DMS114 treated with DMSO at 0.1 percent for 48 hours (cell line): ENCODE data around the gene NWD2.
"Not testable (repeated sequence)": the region's sequence is repeated elsewhere in the genome, so short reads cannot be mapped to it uniquely, and the experiment has no call there.

ENCODE experiments used
- DNase-seq: peaks from one replicate; lab custom pipeline; 2025; ENCODE audit not compliant: unreplicated experiment; lab: John Stamatoyannopoulos, UW

NWD2 gene, protein sequence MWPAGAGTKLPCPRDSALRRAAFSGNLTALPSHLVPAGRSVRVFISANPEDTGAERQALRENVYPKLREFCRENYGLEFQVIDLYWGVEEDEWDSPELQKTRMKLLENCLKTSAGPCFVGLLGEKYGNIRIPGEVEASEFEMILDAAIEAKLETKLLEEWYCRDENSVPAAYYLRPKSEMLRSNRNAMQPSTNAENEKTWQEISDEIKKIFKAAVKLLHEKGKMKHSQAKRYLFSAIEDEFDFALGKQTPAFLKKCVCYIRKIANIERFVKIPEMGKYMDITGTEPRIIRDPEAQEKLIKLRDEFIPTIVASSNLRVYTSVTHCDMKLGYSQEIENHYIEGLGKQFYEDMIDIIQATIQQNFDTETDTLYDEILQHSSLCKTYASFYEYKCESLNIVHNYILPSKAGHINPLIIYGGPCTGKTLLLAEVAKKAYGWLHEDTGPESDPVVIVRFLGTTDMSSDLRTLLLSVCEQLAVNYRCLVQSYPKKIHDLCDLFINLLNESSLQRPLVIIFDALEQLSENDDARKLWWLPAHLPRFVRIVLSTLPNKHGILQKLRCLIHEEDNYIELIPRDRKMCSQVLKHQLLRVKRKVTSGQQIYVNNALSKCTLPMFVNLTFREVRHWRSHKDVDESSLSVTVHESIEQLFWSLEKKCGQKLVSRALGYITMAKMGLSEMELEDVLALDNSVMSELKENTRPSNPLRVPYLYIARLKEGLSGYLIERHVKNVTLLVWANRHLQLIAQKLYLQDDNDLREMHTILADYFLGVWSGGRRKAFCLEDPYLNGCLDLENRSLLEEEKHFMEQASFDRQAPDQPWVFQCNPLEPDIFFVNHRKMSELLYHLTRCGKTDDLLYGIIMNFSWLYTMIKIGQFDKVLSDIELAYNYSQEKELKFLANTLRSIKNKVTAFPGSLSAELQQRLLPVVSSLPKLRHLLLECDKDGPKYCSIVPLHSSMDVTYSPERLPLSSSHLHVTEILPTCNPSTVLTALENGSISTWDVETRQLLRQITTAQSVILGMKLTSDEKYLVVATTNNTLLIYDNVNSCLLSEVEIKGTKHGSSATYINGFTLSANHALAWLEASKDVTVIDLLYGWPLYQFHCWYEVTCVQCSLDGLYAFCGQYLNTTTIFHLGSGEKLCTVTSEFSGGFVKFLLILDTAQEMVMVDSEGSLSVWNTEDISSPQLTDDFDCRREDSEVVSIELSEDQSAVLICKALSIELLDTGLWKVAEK (N-terminal part only)

DNA sequence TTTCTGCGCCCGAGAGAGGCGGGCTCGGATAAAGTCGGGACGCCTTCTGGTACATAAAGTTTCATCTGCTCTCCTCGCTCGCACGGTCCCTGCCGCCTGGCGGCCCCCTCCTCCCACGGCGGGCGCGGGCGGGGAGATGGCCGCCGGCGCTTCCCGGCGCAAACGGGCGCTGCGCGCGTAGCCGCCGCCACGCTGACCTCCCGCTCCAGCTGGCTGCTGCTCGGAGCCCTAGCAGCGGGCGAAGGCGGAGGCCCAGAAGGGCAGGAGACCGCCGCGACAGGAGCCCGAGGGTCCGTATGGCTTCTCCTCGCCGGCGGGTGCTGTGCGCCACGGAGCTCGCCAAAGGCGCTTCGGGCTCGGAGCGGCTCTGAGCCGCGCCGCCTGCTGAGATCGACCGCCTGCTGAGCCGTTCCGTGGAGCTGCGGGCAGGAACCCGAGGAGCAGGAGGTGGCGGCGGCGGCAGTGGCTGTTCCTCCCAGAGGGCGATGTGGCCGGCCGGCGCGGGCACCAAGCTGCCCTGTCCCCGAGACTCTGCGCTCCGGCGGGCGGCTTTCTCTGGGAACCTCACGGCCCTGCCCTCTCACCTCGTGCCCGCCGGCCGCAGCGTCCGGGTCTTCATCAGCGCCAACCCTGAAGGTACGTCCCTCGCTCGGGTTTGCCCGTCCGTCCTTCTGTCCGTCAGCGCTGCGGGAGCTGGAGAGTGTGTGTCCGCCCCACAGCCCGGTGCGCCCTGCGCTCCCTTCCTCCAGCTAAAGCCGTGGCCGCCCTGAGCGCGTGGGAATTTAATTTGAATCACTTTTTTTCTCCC, at the start of gene NWD2:
NWD2 (plus strand) TSS at position 161 of the 808 bp plus-strand sequence; CDS start at position 486, 325 bp downstream.
- DNase-seq = no peak

DNA sequence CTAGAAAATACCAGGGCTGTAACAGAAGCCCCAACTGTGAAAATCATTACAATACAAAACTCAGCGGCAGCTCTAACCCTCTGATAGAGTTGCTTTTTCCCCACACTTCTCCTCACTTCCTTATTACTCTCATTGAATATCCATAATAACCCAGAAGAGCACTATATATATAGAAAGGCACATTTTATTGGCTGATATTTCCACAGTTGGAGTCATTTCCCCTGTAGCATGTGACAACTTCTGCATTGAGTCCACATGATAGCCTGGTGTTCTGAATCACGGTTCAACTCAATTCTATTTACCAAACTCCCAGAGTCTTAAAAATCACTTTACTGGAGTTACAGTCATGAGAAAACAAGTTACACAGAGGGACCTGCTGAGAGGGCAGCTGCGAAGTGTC, 46.6 kb upstream of the NWD2 start:
- DNase-seq = no peak

DNA sequence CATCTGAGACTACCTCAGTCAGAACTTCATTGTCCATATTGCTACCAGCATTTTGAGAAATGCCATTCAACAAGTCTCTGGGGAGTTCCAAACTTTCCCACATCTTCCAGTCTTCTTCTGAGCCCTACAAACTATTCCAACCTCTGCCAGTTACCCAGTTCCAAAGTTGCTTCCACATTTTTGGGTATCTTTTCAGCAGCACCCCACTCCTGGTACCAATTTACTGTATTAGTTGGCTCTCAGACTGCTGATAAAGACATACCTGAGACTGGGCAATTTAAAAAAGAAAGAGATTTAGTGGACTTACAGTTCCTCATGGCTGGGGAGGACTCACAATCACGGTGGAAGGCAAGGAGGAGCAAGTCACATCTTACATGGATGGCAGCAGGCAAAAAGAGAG, 39.8 kb upstream of the NWD2 start:
- not testable (repeated sequence) for DNase-seq

DNA sequence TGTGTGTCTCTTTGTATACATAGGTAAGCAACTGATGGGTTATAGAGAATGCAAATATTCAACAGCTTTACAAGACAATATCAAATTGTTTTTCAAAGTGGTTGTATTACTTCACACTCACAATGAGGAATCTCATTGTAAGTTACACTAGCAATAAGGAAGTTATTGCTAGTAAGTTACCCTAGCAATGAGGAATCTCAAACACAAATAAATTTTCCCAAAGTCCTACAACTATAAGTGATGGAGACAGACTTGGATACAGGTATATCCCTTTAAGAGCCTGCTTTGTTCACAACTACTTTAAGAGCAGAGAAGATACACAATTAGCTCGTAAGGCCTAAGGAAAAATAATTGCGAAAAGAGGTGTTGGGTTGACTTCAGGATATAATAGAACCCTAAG, 28.3 kb upstream of the NWD2 start:
- no peak for DNase-seq

DNA sequence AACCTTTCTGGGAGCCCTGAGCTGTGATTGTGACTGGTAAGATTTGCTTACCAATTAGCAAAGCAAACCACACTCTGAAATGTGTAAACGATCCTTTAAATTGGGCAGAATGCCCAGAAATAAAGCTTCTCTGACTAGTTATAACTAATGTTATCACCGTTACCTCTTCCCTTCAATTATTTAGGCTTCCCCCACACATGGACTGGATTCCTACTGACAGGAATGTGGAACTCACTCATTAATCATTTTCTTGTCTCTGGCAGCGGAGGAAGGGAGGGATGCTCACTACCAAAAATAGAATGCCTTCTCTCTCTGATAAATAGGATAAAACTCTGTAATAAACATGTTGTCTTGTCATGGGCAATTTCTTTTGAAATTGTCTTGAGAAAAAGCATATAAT, 25.3 kb upstream of the NWD2 start:
- DNase-seq = no peak

DNA sequence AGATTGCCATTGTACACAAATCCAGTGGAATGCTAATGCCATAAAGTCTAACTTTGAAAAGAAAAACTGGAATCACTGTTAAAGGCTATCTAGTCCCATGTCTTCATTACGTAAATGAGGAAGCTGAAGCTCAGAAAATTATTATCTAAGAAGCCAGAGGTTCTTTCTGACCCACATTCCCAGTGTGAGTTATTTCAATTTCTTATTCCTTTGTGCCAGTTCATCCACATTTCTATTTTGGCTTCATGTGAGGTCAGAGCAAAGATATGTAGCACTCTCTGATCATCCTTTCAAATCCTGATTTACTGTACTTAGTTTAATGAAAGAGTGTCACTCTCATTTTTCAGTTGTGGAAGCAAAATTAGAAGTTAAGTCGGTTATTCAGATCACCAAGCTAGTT, 24.6 kb upstream of the NWD2 start:
- no peak for DNase-seq

DNA sequence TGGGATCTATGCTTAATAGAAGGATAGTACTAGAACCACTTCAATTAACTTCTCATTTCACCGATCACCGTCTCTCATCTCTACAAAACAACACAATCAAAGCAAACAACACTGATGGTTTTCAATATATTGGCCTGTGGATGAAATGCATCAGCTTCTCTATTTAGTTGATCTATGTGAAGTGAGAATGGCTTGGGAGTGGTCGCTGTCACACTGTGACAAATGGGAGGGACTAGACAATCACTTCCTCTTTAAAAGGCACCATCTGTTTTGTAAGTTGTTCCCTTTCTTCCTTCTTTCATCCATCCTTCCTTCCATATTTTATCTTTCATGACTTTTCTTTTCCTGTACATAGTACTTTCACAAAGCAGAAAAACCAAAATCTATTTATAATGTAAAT, 23.9 kb upstream of the NWD2 start:
- DNase-seq = no peak

DNA sequence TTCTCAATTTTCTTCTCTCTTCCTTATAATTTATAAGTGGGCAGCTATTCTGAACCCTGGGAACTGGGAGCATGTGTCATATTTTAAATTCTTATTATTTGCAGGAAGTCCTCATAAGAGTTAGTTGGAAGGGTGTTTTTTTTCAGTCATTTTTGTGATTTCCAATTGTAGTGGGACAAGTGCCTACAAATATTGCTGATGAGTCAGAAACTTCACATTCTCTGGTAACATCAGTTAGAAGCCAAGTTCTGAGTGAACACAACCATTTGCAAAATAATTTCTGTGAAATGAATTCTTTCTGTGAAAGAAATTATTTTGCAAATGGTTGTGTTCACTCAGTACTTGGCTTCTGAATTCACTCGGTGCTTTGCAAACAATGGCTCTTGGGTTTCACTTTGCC, 20.8 kb upstream of the NWD2 start:
- no peak for DNase-seq

DNA sequence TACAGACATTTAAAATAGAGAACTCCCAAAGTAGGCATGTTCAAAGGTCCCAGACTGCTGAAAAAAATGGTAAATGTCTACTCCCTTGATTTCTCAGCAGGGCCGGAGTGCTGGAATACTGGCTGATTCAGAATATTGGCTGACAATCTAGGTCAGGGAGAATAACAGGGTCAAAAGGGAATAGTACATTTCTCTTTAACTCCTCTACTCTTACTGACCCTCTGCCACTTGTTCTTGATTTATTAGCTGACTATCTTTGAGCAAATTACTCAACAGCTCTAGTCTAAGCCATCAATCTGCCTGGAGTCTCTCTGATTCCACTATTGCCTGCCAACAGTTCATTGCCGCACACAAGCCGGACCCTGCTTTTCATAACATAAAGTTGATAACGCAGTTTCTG, 19.7 kb upstream of the NWD2 start:
- DNase-seq = no peak

DNA sequence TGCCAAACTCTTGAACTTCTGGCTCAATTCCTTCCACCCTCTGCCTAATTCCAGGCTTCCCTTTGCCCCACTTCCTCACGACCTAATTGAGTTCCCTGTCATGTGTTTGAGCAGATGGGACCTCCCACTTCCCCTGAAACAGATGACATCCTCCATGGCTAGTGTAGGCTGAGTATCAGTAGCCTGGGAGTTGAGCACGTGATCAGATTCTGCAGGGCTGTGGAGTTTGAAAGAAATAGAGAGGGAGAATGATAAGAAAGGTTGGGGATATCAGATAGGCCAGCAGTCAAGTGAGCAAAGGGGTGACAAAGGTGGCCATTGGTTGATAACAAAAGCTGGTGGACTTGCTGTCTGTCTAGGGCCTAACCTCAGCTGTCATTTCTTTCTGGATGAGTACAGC, 18.8 kb upstream of the NWD2 start:
- no peak for DNase-seq

DNA sequence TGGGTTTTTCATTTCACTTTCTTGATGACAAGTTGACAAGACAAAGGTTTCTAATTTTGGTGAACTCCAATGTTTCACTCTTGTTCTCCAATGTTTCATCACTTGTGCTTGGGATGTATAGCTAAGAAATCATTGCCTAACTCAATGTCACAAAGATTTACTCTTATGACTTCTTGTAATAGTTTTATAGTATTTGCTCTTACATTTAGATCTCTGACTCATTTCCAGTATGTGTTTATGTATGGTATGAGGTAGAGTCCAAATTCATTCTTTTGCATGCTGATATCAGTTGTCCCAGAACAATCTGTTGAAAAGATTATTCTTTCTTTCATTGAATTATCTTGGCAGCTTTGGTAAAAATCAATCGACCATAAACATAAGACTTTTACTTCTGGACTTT, 12.2 kb upstream of the NWD2 start:
- no peak for DNase-seq

DNA sequence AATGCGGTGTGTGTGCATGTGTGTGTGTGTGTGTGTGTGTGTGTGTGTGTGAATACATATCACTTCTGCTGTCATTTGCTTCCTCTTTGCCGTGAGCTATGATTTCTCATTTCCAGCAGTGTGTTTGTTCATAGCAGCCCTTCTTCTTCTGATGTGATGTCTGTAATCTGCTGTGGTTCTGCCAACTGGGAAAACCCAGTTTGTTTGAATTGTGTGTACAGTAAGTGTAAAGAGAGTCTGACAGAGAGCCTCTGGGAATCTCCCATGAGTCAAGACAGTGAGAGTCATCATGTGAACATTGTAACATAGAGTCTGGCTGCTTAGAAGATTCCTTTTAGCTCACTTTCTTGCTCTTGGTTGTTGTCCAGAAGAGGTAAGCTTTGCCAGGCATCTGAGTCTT, 8.4 kb upstream of the NWD2 start:
- no peak for DNase-seq

DNA sequence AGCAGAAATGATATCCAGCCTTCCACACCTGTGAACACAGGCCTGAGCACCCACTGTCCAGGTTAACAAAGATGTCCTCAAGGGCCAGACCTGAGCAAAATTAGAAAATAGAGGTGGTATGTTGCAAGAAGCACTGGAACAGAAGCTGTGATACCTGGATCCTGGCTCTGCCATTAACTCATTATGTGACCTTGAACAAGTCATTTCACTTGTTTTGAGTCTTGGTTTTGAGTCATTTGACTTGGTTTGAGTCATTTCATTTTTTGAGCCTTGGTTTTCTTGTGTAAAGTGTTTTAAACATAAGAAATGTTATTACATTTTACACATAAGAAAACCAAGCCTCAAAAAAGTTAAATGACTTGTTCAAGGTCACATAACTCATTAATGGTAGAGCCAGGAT, 2.9 kb upstream of the NWD2 start:
- no peak for DNase-seq

DNA sequence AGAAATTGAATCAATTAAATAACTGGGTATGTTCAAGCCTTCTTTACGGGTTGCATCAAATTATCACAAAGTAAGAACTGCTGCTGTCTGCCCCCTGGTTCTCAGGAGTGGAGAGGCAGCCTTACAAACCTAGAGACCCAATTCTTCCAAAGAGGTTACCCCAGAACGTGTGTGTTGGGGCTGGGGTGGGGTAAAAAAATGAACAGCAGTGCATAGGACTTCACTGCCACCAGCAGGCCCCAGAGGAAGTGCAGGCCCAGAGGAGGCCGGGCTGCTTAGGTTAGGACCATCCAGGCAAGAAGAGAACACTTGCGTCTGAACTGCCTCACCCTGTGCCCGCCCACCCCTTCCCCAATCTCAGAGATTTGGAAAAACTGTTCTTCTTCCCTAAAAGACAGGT, 1.5 kb upstream of the NWD2 start:
- no peak for DNase-seq

DNA sequence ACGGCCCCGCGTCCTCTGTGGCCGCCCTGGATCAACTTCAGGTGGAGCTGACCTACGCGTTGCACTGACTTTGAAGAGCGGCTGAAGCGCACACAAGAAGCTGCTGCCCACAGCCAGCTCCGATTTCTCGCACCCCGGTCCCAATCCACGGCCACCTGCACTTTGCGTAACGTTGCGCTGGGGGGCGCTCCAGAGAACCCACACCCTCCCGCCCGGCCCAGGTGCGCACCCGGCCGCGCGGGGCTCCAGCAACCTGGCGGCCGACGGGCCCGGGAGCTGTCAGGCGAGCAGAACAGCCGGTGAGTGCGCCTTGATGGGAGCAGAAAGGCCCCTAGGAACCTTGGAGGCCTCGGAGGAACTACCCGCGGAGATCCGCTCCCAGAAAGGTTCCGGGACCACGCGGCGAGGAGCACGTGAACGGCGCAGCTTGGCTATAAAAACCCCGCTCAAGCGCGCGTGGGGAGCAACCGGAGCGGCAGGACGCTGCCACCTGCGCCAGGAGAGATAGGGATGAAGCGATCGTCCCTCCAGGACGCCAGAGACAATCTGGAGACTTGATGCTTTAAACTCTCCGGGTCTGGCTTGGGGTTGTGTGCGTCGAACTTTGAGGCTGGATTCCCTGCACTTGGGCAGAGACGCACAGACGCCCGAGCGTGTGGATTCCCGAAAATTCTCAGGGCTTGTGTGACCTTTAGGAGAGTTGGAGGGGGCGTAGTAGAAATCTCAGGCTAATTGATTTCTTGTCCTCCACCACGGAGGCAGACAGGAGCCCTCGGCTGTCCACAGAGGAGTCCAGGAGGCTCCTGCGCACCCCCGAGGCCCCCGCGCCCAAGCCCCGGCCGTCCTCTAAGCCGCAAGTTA, 591 bp upstream of the NWD2 start:
- DNase-seq = no peak

DNA sequence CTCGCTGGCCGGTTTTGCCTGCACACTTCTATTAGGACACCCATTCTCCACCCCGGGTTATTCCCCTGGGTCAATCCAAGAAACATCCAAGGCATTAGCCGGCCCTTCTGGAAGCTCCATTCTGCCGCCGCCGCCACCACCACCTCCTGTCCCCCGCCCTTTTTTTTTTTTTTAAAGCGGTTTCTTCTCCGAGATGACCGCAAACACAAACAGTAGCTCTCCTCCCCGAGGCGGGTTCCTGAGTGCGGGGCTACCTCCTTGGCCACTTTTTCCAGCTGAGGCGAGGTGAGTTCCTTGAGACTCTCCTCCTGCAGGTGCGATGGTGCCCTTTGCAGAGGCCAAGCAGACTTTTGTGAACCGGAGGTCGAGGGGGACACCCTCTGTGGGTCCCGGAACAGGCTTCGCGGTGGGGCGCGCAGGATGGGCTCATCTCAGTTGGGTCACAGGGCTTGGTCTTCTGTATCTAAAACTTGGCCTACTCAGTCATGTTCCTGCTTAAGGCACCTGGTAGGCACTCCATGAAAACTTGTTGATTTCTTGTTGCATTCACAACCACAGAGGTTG, 930 bp downstream of the NWD2 start:
- no peak for DNase-seq

DNA sequence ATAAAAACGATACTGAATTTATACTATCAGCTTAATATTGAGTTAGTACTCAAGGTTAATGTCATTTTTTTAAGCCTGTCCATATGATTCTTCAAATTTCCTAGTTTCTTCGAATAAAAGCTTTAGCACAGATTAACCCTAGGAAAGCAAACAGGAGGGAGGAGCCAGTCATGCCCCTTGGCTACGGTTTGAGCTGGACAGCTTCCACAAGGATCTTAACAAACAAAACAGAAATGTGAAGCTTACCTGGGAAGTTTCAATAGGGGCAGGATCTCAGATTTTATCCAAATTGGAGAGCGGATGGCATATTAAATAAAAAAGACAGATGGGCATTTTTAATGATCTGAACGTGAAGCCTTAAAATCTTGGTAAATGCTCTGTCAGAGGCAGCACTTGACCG, 2.3 kb downstream of the NWD2 start:
- no peak for DNase-seq

DNA sequence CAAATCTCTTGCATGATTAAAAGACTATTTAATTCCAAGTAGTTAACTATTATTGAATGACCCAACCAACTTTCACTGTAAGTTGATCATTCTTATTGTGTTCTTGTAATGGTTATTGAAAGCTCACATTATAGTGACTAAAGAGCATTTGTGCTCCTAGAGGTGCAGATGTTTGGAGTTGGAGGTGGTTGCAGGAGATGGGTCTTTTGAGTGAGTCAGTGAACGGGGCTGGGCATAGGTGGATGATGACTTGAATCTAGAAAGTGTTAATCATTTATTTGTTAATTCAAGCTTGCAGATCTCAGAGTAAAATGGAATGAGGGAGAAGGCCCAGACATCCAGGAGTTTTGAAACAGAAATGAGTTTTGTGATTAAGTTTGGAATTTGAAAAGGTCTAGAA, 13.7 kb downstream of the NWD2 start:
- DNase-seq = no peak

DNA sequence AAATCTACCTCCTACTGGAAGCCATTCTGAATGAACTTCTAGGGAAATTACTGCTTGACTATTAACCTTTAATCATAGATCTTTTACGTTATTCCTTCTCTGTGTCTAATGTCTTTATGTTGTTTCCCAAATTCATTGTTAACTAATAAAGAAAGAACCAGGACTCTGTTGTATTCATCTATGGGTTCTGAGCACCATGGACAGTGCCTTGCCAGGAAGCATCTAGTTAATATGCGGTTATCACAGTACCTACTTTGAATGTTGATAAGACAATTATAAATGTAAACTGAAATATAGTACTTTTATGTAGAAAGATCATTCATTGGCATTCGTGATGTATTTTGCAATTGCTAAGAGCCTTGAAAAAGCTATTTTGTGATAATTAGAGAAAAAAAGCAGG, 23.8 kb downstream of the NWD2 start:
- no peak for DNase-seq

DNA sequence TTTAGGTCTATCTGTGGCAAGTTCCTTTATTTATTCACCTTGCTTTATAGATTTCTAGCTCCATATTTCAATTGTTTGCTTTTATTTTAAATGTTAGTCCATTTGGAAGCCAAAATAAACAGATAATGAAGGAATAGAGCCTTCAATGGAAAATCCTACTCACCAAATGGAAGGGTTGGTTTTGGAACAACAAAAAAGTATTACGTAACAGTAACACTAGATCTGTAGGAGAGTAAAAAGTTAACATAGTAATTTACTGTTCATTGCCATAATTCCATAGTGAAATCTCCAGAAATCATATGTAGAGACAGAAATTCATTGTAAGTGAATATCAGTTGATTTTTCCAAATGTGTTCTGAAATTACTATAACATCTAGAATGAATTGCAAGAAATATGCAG, 34.6 kb downstream of the NWD2 start:
- no peak for DNase-seq
